HG03108 (cell line): ENCODE measurements around the gene AEN.

Experiments used
- ATAC-seq: cut with Tn5 transposase; IDR thresholded peaks from one replicate; pipeline ENCODE4 v1.9.1; 2021; ENCODE audit warnings: moderate library complexity; ENCODE audit not compliant: unreplicated experiment

Gene AEN

GRCh38 chr15:88648357-88649214, 27.4 kb downstream of the AEN start:
- no peak for ATAC-seq

- peak; percentile 50 for ATAC-seq
Measured at GRCh38 chr15:88649286-88649733, 28.2 kb downstream of the AEN start.

GRCh38 chr15:88649753-88650551, 28.8 kb downstream of the AEN start:
- no peak for ATAC-seq

GRCh38 chr15:88650556-88650955, 29.4 kb downstream of the AEN start:
- ATAC-seq: no peak

- no peak for ATAC-seq
Measured at GRCh38 chr15:88651136-88651732, 30.1 kb downstream of the AEN start.

GRCh38 chr15:88651971-88652370, 30.8 kb downstream of the AEN start:
- no peak for ATAC-seq

- ATAC-seq: no peak
Measured at GRCh38 chr15:88652456-88653199, 31.5 kb downstream of the AEN start.

GRCh38 chr15:88653200-88654064, 32.3 kb downstream of the AEN start:
- ATAC-seq: no peak

GRCh38 chr15:88654430-88655102, 33.4 kb downstream of the AEN start:
- no peak for ATAC-seq

GRCh38 chr15:88655103-88655553, 34.0 kb downstream of the AEN start:
- no peak for ATAC-seq

- no peak for ATAC-seq
Measured at GRCh38 chr15:88655800-88656488, 34.8 kb downstream of the AEN start.

GRCh38 chr15:88656760-88657221, 35.7 kb downstream of the AEN start:
- peak; percentile 97 for ATAC-seq

GRCh38 chr15:88657326-88658069, 36.4 kb downstream of the AEN start:
- ATAC-seq: no peak

GRCh38 chr15:88658070-88658965, 37.2 kb downstream of the AEN start:
- ATAC-seq: no peak

GRCh38 chr15:88658972-88659931, 38.1 kb downstream of the AEN start:
- ATAC-seq: no peak
